GM12873 (cell line): Measurements from ENCODE around the gene RARA.

Experiments used
- TF ChIP-seq, protein P1 (sequence below): IDR thresholded peaks from 2 replicates; pipeline ENCODE4 v1.5.1; 2012; ENCODE audit warnings: low read depth, mild to moderate bottlenecking, moderate library complexity, low read length, control low read depth; ENCODE audit not compliant: insufficient read depth; ENCODE audit errors: missing control alignments

RARA gene

DNA sequence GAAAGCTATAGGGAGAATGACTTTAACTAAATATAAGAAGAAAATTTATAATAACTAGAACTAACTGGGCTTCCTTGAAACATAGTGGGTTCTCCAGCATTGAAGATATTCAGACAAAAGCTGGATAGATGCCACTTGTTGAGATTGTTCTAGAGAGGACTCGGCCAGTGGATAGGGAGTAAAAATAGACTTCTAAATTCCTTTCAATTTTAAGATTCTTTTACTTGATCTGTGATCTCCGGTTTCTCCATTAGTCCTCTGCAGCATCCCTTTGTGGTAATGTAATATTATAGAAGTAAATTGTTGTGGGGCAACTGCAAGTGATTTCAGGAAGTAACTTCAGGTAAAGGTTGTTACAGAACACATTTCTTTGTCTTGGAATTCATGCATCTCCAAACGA, 10.3 kb upstream of the RARA start:
- TF ChIP-seq, protein P1, sequence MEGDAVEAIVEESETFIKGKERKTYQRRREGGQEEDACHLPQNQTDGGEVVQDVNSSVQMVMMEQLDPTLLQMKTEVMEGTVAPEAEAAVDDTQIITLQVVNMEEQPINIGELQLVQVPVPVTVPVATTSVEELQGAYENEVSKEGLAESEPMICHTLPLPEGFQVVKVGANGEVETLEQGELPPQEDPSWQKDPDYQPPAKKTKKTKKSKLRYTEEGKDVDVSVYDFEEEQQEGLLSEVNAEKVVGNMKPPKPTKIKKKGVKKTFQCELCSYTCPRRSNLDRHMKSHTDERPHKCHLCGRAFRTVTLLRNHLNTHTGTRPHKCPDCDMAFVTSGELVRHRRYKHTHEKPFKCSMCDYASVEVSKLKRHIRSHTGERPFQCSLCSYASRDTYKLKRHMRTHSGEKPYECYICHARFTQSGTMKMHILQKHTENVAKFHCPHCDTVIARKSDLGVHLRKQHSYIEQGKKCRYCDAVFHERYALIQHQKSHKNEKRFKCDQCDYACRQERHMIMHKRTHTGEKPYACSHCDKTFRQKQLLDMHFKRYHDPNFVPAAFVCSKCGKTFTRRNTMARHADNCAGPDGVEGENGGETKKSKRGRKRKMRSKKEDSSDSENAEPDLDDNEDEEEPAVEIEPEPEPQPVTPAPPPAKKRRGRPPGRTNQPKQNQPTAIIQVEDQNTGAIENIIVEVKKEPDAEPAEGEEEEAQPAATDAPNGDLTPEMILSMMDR = no peak

DNA sequence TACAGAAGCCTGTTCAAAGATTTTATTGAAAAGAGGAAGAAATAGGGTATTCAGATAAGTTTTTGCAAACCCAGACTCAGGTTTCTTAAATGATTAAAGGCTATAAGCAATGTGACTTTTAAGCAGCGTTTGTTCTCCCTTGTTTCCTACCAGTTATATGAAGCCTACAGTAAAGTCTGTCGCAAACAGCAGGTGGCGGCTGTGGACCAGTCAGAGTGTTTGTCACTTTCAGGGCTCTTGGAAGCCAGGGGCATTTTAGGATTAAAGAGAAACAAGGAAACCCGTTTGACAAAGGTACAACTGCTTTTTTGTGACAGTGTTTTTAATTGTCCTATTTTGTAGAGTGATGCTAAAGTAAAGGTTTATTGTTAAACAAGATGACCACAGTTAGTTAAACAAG, 7.7 kb upstream of the RARA start:
- TF ChIP-seq, protein P1 = peak; percentile 14

DNA sequence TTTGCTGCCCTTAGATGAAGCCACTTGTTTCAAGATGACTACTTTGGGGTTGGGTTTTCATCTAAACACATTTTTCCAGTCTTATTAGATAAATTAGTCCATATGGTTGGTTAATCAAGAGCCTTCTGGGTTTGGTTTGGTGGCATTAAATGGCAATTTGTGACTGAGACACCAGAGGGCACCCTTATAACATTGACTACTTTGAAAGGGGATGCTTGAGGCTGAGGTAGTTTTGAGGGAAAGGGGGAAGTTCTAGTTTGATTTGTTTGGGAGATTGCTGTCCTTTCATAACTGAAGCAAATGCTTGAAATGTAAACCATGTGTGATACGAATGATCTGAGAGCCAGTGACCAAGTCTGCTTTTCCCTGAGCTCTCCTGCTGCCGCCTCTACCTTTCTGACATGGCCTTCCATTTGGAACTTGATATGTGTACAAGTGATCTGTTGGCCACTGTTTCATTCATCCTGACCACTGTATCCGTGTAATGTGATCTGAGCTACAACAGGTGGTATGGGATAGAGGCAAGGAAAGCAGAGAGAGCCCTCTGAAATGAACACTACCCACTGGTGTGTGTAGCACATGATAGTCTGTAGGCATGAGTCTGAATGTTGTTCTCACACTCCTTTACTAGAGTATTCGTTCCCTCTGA, 5.8 kb upstream of the RARA start:
- TF ChIP-seq, protein P1 = peak; percentile 70

DNA sequence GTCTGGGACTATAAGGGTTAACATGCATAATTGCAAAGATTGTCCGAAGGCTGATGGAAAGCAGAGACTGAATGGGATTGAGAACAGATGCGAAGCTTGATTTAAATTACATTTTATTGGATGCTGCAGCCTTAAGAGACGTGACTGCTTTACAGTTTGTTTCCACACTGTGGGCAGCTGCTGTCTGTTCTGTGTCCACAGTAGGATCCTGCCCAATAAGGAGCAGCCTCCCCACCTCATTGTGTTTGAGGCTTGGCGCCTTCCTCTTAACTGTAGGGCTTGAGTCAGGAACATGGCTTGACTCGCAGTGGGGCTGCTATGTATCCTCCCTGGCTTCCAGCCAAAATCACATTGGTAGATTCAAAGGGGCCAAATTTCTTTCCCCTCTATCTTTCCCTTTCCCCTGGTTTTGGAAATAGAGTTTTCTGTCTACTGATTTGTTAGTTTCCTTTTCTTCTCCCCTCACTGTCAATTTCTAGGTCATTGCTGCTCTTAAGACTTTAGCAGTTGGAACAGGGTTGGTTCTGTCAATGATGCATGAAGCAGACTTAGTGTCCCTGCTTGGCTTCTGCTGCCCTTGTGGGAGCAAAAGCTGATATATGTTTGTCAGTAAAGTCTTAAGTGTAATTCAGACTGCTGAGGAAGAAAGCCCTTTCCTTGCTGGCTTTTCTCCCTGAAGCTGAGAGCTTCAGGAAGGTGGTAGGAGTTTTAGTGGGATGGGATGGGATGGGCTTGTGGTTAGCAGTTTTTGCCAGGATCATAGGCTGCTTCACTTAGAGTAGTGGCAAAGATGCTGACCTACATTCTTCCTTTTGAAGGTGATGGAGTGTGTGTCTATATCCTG, 5.0 kb upstream of the RARA start:
- TF ChIP-seq, protein P1 = no peak

DNA sequence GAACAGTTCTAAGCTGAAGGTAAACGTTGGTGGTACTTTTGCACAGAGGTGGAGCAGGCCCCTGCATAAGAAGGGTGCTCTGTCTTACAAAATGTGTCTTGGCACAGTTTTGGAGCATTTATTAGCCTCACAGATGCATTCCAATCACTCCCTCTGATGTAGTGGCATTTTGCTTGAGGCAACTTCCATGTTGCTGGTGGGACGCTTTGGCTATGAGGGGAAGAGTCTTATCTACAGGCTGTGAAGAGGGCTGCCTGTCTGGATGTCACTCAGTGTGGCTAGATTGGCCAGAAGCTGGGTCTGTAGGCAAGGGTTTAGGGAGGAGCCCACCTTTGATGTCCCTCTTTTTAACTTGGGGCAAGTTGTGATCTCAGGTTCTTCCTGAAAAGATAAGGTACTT, 2.6 kb upstream of the RARA start:
- TF ChIP-seq, protein P1 = no peak

DNA sequence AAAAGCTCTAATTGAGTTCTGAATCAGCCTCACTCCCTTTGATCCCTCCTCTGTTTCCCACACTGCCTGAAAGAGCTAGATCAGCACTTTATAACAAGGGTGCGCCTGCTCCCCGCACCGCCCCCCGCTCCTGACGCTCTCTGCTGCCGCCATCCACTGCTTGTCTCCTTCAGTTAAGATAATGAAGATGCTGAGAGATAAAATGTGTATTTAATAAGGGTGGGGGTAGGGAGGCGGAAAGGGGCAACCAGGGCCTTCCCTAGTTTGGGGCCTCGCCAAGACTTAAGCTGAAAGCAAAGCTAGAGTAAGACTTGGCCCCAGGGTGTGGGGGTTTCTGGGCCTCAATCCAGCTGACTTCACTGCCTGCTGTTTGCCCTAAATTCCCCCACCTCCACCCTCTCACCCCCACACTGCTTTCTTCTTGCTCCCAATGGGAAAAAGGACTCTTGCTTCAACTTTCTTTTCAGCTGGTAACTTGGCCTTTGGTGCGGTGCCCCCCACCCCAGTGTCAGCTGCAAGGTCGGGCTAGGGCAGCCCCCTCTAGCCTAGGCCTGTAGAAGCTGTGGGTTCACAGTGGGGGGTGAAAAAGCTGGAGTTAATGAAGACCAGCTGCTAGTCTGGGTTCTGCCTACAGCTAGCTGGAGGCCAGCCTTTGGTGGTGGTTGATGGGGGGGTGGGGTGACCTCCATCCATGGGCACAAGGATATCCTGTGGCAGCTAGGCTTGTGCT, 1.8 kb upstream of the RARA start:
- TF ChIP-seq, protein P1 = no peak

DNA sequence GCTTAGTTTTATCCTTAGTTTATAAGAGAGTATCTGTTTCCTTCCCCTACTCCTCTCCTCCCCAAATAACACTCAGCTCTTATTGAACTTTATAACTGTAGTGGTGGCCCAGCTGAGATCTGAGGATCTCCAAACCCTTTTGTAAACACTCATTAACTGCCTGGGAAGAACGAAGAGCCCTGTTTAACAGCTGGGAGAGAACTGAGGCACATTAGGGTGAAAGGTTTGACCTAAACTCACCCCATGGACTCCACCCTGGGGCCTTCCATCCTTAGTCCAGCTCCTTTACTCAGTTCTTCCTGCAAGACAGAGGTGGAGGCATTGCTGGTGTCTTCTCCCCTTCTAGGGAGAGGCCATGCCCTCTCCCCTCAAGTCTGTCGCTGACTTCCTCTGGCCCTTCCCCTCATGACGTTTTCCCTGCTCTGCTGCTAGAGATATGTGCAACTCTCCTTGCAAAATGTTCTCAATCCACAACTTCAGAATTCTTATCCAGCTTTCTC, 1.2 kb upstream of the RARA start:
- TF ChIP-seq, protein P1 = no peak
